CD4-positive, alpha-beta memory T cell (primary cell): ENCODE data around the gene FAP. TPM values are rescaled to one million over a fixed set of nuclear protein-coding genes. Genes with fewer than 3 reads are reported as not detected.

ENCODE experiments used
- CTCF ChIA-PET: fragments of 350-600 bp; sonication (Branson Sonifier 250); formaldehyde crosslinking; loops from one replicate; lab custom pipeline; 2021; ENCODE audit warnings: inconsistent platforms; ENCODE audit not compliant: partially characterized antibody; lab: Charles Lee
- POLR2A ChIA-PET: fragments of 350-600 bp; sonication (Branson Sonifier 250); formaldehyde crosslinking; loops from one replicate; lab custom pipeline; 2021; ENCODE audit not compliant: partially characterized antibody; lab: Charles Lee
- DNase-seq, 5 donors: peaks; one replicate each; pipeline versions ENCODE4 v3.0.0 to v3.0.0-alpha.2; 2020 to 2022; ENCODE audit warnings: mixed read lengths in 1 of 5
- H3K27ac ChIP-seq: one replicate; pipeline ENCODE4 v1.7.0; 2013; ENCODE audit warnings: low read depth, low read length
- H3K27me3 ChIP-seq: 2 replicates; pipeline ENCODE4 v1.7.0; 2013; ENCODE audit warnings: mild to moderate bottlenecking, low read length, moderate library complexity; ENCODE audit not compliant: insufficient read depth
- H3K36me3 ChIP-seq: 2 replicates; pipeline ENCODE4 v1.7.0; 2013; ENCODE audit warnings: mild to moderate bottlenecking, low read length, moderate library complexity; ENCODE audit not compliant: insufficient read depth
- H3K4me1 ChIP-seq: 2 replicates; pipeline ENCODE4 v1.7.0; 2013; ENCODE audit warnings: mild to moderate bottlenecking, low read length, moderate library complexity; ENCODE audit not compliant: insufficient read depth
- H3K4me3 ChIP-seq, 2 donors: one replicate each; pipeline ENCODE4 v1.7.0; 2013; ENCODE audit warnings: low read length in 2 of 2, mild to moderate bottlenecking in 1 of 2
- H3K9me3 ChIP-seq, 2 donors: one replicate each; pipeline ENCODE4 v1.7.0; 2013; ENCODE audit warnings: low read length in 2 of 2, control low read depth in 1 of 2; ENCODE audit not compliant: control insufficient read depth in 1 of 2
- H3K27ac Mint-ChIP-seq, 7 donors: one replicate each; pipeline ENCODE4 v1.8.0; 2020 to 2021; ENCODE audit warnings: mixed read lengths in 7 of 7, mild to moderate bottlenecking in 6 of 7, inconsistent platforms in 3 of 7, moderate library complexity in 3 of 7
- H3K27me3 Mint-ChIP-seq, 2 donors: one replicate each; pipeline ENCODE4 v1.8.0; 2020 to 2021; ENCODE audit warnings: mixed read lengths in 2 of 2
- H3K36me3 Mint-ChIP-seq, 2 donors: one replicate each; pipeline ENCODE4 v1.8.0; 2020 to 2021; ENCODE audit warnings: mixed read lengths in 2 of 2, inconsistent platforms in 1 of 2, mild to moderate bottlenecking in 1 of 2
- H3K4me1 Mint-ChIP-seq, 4 donors: one replicate each; pipeline ENCODE4 v1.8.0; 2020 to 2021; ENCODE audit warnings: mixed read lengths in 4 of 4, mild to moderate bottlenecking in 1 of 4
- H3K4me3 Mint-ChIP-seq, 8 donors: one replicate each; pipeline ENCODE4 v1.8.0; 2020 to 2021; ENCODE audit warnings: mixed read lengths in 8 of 8, mild to moderate bottlenecking in 7 of 8, moderate library complexity in 6 of 8, inconsistent platforms in 3 of 8
- H3K9me3 Mint-ChIP-seq, 8 donors: one replicate each; pipeline ENCODE4 v1.8.0; 2020 to 2021; ENCODE audit warnings: mixed read lengths in 8 of 8, mild to moderate bottlenecking in 5 of 8, inconsistent platforms in 3 of 8, moderate library complexity in 1 of 8
- intact Hi-C: fragments of 100-400 bp; cut with micrococcal nuclease; formaldehyde crosslinking; loops from one replicate; pipeline ENCODE4 v1.15.1; 2023
- polyA plus RNA-seq, 2 donors: library from polyadenylated mRNA; unstranded; fragments of 300-500 nt; fragmentation: Illumina TruSeq; gene quantifications; one replicate each; pipeline ENCODE4 v1.2.3, GENCODE V29; 2021
- total RNA-seq, 2 experiments: library from RNA; stranded (reverse); gene quantifications; one replicate each; pipeline ENCODE4 v1.2.3, GENCODE V29; 2021

Gene FAP
- total and polyA plus RNA-seq, 4 experiments from 2014 or later, result not detected

DNA sequence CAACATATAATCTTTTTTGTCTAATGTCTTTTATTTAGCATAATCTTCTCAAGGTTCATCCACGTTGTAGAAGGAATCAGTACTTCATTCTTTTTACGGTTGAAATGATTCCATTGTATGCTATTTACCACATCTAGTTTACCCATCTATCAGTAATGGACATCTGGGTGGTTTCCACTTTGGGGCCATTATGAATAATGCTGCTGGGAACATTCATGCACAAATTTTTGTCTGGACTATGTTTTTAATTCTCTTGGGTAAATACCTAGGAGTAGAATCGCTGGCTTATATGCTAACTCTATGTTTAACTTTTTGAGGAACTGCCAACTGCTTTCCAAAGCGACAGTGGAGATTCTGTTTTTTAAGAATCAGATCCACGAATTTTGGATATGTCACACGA is 83.8 kb downstream of the FAP start:
- Mint-ChIP-seq H3K9me3 (no peaks in the 10 kb centered on the region), H3K27me3 (peaks cover 11 to 28% of the 10 kb centered on the region in 2 donors), H3K27ac (no peak overlapping the region), H3K4me1 (no peaks in the 10 kb centered on the region), H3K4me3 (no peak overlapping the region), H3K36me3 (no peaks in the 10 kb centered on the region)
- Histone ChIP-seq H3K36me3 (no peaks in the 10 kb centered on the region), H3K4me3 (no peak overlapping the region), H3K27me3 (no peaks in the 10 kb centered on the region), H3K9me3 (no peaks in the 10 kb centered on the region), H3K27ac (no peak overlapping the region), H3K4me1 (no peaks in the 10 kb centered on the region)
- ChIA-PET POLR2A (no interaction called here), CTCF (no interaction called here)
- no peak for DNase-seq
- intact Hi-C loops, result no loop called here

DNA sequence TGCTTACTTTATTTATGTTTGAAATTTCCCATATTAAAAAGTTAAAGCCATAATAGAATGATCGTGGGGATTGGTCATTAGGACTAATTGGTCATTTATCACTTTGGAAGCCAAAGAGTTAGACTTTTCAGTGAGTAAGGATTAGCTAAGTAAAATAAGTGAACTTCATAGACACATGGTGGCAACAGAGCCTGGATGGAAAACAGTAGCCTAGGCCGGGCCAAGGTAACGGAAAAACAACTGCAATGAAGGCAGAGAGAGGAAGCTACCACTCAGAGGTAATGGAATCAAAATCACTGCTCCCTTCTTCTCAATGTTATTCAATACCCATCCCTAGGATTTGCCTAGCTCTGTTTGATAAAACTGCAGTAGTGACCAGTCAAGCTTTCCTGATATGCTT is 87.1 kb downstream of the FAP start:
- no peak for DNase-seq
- Mint-ChIP-seq H3K36me3 (no peaks in the 10 kb centered on the region), H3K9me3 (no peaks in the 10 kb centered on the region), H3K4me1 (peaks cover 0 to 5% (median 3%) of the 10 kb centered on the region in 4 donors), H3K27me3 (peaks cover 17 to 19% of the 10 kb centered on the region in 2 donors), H3K27ac (no peak overlapping the region), H3K4me3 (no peak overlapping the region)
- ChIA-PET CTCF (interaction anchor here (1.0 to 2.9 kb wide), 7 partner anchors 23 to 178 kb away, joined by 3 to 9 read pairs (median 4); no protein-coding TSS in a partner anchor), POLR2A (no interaction called here)
- H3K9me3 ChIP-seq, result no peaks in the 10 kb centered on the region
- no peaks in the 10 kb centered on the region for H3K27me3 ChIP-seq
- no peak overlapping the region for H3K27ac ChIP-seq
- intact Hi-C loops, result no loop called here
- H3K4me1 ChIP-seq, result peaks cover 6% of the 10 kb centered on the region
- H3K36me3 ChIP-seq, result no peaks in the 10 kb centered on the region
- H3K4me3 ChIP-seq, result no peak overlapping the region

DNA sequence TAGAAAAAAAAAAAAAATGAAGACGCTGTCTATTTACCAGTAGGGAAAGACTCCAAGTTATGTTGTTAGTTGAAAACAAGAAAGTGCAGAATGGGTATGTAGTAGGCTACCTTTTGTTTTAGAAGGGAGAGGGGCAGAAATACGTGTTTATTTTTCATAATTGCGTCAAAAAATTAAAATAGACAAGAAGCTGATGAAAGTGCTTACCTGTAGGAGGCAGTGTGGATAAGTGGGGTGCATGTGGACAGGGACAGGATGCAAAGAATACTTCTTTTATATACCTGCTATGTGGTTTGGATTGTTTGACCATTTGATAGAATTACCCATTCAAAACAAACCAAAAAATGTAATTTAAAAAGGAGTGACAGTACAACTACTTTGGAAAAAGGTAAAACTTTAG is 88.2 kb downstream of the FAP start:
- intact Hi-C loops, result no loop called here
- no peak for DNase-seq
- CTCF ChIA-PET, result interaction anchor here (1.2 to 3.9 kb wide), 7 partner anchors 30 to 568 kb away, joined by 3 to 32 read pairs (median 5); no protein-coding TSS in a partner anchor
- no peak overlapping the region for H3K4me3 ChIP-seq
- no peaks in the 10 kb centered on the region for H3K27me3 ChIP-seq
- no peaks in the 10 kb centered on the region for H3K9me3 Mint-ChIP-seq
- H3K4me1 ChIP-seq, result peaks cover 6% of the 10 kb centered on the region
- H3K9me3 ChIP-seq, result no peaks in the 10 kb centered on the region
- H3K27me3 Mint-ChIP-seq, result peaks cover 18 to 20% of the 10 kb centered on the region in 2 donors
- POLR2A ChIA-PET, result interaction anchor here (0.7 kb wide), 1 partner anchor 30 kb away, joined by 3 read pairs; no protein-coding TSS in a partner anchor
- no peak overlapping the region for H3K27ac Mint-ChIP-seq
- H3K4me1 Mint-ChIP-seq, result peaks cover 0 to 5% (median 3%) of the 10 kb centered on the region in 4 donors
- H3K36me3 Mint-ChIP-seq, result no peaks in the 10 kb centered on the region
- no peak overlapping the region for H3K27ac ChIP-seq
- H3K36me3 ChIP-seq, result no peaks in the 10 kb centered on the region
- H3K4me3 Mint-ChIP-seq, result peak overlapping the region in 1 of 8 donors; percentile 36

GRCh38 chr2:162153608-162154224 is 89.5 kb downstream of the FAP start:
- CTCF ChIA-PET, result interaction anchor here (0.5 to 3.9 kb wide), 23 partner anchors 8 to 567 kb away, joined by 3 to 32 read pairs (median 4); partner anchors contain the start of gene FAP
- Mint-ChIP-seq H3K4me1 (peaks cover 0 to 5% (median 3%) of the 10 kb centered on the region in 4 donors), H3K9me3 (no peaks in the 10 kb centered on the region), H3K27ac (no peak overlapping the region), H3K27me3 (peaks cover 14 to 16% of the 10 kb centered on the region in 2 donors), H3K4me3 (peak overlapping the region in 5 of 8 donors; percentile 7 to 72 (median 35)), H3K36me3 (no peaks in the 10 kb centered on the region)
- Histone ChIP-seq H3K4me1 (peaks cover 6% of the 10 kb centered on the region), H3K4me3 (no peak overlapping the region), H3K36me3 (no peaks in the 10 kb centered on the region), H3K9me3 (no peaks in the 10 kb centered on the region), H3K27ac (no peak overlapping the region), H3K27me3 (no peaks in the 10 kb centered on the region)
- DNase-seq, result peak in 4 of 5 donors; percentile 55 to 58 (median 57)
- intact Hi-C loops, result loop anchor here (1.0 kb wide), 1 partner anchor 145 kb away; no protein-coding TSS in a partner anchor
- POLR2A ChIA-PET, result no interaction called here

DNA sequence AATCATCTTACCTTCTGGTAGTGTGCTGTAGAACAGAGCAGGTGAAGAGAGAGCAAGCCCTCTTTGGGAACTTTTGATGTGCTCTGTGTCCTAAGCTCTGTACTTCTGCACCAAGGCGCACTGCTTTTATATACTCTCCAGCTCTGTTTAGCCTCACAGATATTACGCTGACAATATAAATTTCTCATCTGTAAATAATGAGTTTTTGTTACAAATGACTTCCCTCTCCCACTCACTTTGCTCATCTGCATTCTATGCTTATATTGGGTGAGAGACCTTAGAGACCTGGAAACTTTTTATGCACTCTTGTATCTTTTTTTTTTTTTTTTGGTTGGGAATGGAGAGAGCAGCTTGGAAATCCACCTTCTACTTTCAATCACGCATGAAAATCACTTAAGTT is 91.1 kb downstream of the FAP start, which contains the start of gene GCG:
Gene GCG (minus strand): TSS at position 101 of the 400 bp plus-strand sequence. CDS start 3,069 bp downstream, outside the sequence.
- no peak within 1 kb of the TSS for H3K27ac ChIP-seq
- H3K27me3 Mint-ChIP-seq, result peaks cover 17 to 22% of the 10 kb centered on the region in 2 donors
- H3K9me3 Mint-ChIP-seq, result no peaks in the 10 kb centered on the region
- POLR2A ChIA-PET, result no interaction called here
- H3K27ac Mint-ChIP-seq, result no peak within 1 kb of the TSS
- H3K4me3 ChIP-seq, result no peak within 1 kb of the TSS
- no peak within 1 kb of the TSS for H3K4me3 Mint-ChIP-seq
- no peaks in the 10 kb centered on the region for H3K9me3 ChIP-seq
- H3K27me3 ChIP-seq, result no peaks in the 10 kb centered on the region
- no peaks in the 10 kb centered on the region for H3K36me3 Mint-ChIP-seq
- H3K4me1 ChIP-seq, result peaks cover 6% of the 10 kb centered on the region
- H3K36me3 ChIP-seq, result no peaks in the 10 kb centered on the region
- intact Hi-C loops, result no loop called here
- CTCF ChIA-PET, result interaction anchor here (0.7 to 3.9 kb wide), 9 partner anchors 8 to 639 kb away, joined by 3 to 32 read pairs (median 13); no protein-coding TSS in a partner anchor
- no peak for DNase-seq
- H3K4me1 Mint-ChIP-seq, result peaks cover 0 to 5% (median 3%) of the 10 kb centered on the region in 4 donors

- ChIA-PET POLR2A (no interaction called here), CTCF (interaction anchor here (1.6 to 2.9 kb wide), 2 partner anchors 9 to 149 kb away, joined by 3 to 14 read pairs; no protein-coding TSS in a partner anchor)
- intact Hi-C loops, result no loop called here
- Histone ChIP-seq H3K4me1 (peaks cover 6% of the 10 kb centered on the region), H3K27me3 (no peaks in the 10 kb centered on the region), H3K36me3 (no peaks in the 10 kb centered on the region), H3K9me3 (no peaks in the 10 kb centered on the region), H3K4me3 (no peak overlapping the region), H3K27ac (no peak overlapping the region)
- DNase-seq, result no peak
- H3K36me3 Mint-ChIP-seq, result no peaks in the 10 kb centered on the region
- H3K27me3 Mint-ChIP-seq, result peaks cover 22 to 29% of the 10 kb centered on the region in 2 donors
- H3K9me3 Mint-ChIP-seq, result no peaks in the 10 kb centered on the region
- H3K4me3 Mint-ChIP-seq, result no peak overlapping the region
- peaks cover 0 to 5% (median 3%) of the 10 kb centered on the region in 4 donors for H3K4me1 Mint-ChIP-seq
- no peak overlapping the region for H3K27ac Mint-ChIP-seq
Measured at GRCh38 chr2:162149940-162150339, 93.3 kb downstream of the FAP start.

- Mint-ChIP-seq H3K36me3 (no peaks in the 10 kb centered on the region), H3K9me3 (no peaks in the 10 kb centered on the region), H3K27me3 (peaks cover 19 to 29% of the 10 kb centered on the region in 2 donors), H3K27ac (no peak overlapping the region), H3K4me1 (peaks cover 0 to 5% (median 3%) of the 10 kb centered on the region in 4 donors), H3K4me3 (no peak overlapping the region)
- DNase-seq, result no peak
- Histone ChIP-seq H3K27me3 (no peaks in the 10 kb centered on the region), H3K27ac (no peak overlapping the region), H3K9me3 (no peaks in the 10 kb centered on the region), H3K4me3 (no peak overlapping the region), H3K36me3 (no peaks in the 10 kb centered on the region), H3K4me1 (peaks cover 6% of the 10 kb centered on the region)
- CTCF ChIA-PET, result interaction anchor here (2.9 kb wide), 1 partner anchor 150 kb away, joined by 14 read pairs; no protein-coding TSS in a partner anchor
- POLR2A ChIA-PET, result no interaction called here
- intact Hi-C loops, result no loop called here
Measured at GRCh38 chr2:162149466-162149865, 93.8 kb downstream of the FAP start.
